HG03520 (cell line): Measurements from ENCODE around the gene DOP1A.

ENCODE experiments used
- ATAC-seq: cut with Tn5 transposase; IDR thresholded peaks from one replicate; pipeline ENCODE4 v1.9.1; 2021; ENCODE audit warnings: mild to moderate bottlenecking, moderate library complexity; ENCODE audit not compliant: unreplicated experiment

The DOP1A gene

DNA sequence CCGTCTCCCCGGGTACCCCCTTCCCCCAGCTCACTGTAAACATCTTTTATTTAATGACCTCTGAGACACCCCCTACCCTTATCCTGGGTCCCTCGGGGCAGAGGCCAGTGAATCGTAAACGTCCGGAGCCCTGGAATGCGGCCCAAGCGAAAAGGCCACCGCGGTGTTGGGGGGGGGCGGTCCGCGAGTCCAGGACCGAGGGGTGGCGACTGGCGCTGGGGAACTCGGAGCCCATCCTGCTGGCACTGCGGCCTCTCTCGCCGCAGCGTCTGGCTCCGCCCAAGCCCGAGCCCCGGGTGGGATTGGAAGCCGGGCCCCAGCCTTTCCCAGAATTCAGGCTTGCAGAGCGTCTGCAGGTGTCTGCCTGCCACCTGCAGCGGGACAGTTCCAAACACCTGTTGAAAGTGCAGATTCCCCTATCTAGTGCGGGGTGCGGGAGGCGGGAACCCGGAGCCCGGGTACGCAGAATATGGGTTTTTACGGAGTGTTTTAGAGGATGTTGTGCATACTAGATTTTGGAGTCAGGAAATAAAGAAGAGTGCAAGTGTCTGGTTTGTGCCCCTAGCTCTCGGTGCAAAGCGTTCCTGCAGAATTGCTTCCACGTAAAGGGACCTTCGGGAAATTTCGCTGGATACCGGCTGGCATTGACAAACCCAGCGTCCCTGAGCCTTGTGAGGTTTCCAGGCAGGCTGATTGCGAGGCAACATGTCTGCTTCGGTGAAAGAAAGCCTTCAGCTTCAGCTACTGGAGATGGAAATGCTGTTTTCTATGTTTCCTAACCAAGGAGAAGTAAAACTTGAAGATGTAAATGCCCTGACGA, 126.5 kb downstream of the DOP1A start:
- peak; percentile 12 for ATAC-seq

DNA sequence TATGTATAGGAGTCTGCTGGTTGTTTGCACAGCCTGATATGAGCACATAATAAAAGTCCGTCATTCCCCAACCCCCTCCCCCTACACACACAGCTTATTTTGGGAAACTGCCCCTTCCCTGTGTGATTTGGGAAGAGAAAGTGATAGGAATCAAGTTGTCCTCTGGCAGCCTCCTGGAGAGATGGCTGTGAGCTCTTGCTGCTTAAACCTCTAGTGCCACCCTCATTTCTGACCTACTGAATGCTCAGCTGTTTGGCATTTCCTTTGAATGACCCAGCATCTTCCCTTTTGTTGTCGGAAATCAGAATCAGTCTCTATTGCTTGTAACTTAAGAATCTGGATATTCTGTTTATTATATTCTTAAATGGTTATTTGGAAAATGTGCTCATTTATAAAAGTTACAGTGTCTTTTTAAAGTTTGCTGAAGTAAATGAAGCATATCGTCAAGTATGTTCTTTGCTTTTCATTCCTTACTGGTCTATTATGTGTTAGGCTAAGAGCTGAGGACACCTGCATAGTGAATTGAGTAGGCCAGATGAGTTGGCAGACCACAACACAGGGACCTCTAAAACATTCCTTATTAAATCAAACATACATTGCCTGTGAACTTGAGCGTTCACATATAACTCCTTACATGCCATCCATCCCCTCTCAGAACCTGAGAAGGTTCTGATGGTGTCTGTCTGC, 131.2 kb downstream of the DOP1A start:
- ATAC-seq: no peak

DNA sequence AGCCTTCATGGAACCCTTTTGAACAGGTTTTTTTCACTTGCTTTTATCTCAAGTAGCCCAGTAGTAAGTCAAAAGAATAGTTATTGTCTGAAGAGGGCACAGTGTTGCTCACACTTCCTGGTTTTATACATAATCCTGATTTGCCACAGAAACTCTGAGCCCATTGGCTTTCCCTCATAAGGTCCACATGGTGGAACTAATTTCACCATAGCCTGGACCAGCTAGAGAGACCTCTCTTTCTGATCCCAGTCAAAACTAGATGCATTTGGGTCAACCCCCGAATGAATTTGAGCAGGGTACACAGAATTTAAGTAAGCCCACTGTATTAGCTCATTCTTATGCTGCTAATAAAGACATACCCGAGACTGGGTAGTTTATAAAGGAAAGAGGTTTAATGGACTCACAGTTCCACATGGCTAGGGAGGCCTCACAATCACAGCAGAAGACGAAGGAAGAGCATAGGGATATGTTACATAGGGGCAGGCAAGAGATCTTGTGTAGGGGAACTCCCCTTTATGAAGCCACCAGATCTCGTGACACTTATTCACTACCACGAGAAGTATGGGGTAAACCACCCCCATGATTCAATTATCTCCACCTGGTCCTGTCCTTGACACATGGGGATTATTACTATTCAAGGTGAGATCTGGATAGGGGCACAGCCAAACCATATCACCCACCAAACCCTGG, 131.8 kb downstream of the DOP1A start:
- ATAC-seq: peak; percentile 46

DNA sequence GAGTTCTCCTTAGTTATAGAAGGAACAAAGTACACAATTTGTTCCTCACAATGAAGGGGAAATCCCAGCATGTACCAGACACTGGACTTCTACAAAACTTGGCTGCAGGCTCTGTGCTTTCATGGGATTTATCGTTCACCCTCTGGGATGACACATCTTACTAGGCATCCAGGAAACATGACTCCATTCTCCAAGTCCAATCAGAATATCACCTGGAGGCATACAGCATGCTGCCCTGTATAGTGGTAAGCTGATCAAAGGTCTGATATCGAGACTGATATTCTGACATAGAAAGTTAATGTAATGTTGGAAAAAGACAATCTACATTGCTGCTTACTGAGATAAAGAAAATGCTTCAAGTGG, 132.4 kb downstream of the DOP1A start:
- no peak for ATAC-seq

DNA sequence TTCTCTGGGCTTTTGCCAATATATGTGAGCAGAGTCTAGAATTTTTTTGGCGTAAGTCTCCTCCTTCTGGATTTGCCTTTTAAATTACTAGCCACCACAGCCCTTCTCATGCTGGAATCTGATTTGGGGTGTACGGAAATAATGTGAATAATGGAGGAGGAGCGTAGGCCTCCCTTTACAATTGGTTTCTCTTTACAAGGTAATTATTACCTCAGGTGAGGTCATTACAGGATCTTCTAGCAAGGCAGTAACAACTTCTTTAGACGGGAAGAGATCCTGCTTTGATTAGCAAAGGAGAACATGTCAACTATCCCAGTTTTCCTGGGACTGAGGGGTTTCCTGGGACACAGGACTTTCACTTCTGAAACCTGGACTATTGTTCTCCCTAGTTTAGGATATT, 134.6 kb downstream of the DOP1A start:
- no peak for ATAC-seq

DNA sequence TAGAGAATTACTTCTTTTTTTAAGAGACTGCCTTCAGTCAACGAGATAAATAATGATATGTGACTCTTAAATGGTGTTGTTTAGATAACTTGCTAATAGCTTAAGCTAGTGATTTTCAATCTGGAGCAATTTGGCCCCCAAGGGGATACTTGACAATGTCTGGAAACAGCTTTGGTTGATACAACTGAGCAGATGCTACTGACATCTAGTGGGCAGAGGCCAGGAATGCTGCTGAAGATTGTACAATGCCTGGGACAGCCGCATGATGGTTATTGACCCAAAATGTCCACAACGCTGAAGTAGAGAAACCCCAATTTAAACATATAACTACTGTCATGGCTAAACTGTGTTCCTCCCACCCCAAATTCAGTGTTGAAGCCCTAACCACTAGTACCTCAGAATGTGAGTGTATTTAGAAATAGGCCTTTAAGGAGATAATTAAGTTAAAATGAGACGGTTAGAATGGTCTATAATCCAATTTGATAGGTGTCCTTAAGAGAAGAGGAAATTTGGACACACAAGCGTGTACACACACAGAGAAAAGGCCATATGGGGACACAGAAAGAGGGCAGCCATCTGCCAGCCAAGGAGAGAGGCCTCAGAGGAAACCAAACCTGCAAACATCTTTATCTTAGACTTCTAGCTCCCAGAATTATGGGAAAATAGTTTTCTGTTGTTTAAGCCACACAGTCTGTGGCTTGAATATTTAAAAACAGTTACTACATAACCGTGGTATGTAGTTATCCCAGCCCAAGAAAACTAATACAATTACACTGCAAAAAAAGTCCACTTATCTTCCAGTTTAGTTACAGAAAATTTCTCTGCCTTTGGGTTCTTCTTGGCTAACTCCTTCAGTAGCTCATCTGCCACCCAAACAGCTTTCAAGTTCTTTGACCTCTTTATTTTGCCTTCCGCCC, 147.9 kb downstream of the DOP1A start:
- ATAC-seq: peak; percentile 100

DNA sequence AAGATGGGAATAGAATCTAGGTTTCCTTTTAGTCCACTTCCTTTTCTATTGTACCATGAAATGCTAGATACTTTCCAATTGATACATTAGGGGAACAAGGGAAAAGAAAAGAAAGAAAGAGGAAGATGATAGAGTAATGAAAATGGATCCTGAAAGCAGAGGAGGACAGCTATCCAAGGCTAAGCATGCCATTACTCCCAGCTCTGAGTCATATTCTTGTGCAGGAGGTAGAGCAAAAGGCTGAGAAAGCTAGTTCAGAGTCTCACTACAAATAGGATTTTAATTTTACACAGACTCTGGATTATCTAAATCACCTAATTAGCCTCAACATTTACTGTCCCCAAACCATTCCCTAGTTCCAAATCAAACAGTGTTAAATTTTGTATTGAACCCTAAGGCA, 149.3 kb downstream of the DOP1A start:
- no peak for ATAC-seq
